NCI-H146 treated with DMSO at 0.1 percent for 48 hours (cell line): ENCODE results near the gene GNG4.
"Not testable (repeated sequence)": the region's sequence is repeated elsewhere in the genome, so short reads cannot be mapped to it uniquely, and the experiment has no call there.

Source experiments
- DNase-seq: peaks from one replicate; lab custom pipeline; 2025; ENCODE audit not compliant: unreplicated experiment; lab: John Stamatoyannopoulos, UW

GNG4 gene

DNA sequence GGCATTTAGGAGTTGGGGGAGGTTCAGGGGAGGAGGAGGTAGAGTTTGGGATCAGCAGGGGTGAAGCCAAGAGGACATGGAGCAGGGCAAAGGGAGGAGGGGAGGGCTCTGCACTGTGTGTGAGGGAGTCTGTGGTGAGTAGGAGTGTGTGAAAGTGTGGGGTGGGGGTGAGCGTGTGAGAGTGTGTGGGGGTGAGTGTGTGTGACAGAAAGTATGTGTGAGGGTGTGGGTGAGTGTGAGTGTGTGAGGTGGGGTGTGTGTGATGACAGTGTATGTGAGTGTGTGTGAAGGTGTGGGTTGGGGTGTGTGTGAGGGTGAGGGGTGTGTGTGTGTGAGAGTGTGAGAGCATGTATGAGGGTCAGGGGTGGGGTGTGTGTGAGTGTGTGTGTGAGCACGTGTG lies 62.6 kb downstream of the GNG4 start:
- DNase-seq = no peak

DNA sequence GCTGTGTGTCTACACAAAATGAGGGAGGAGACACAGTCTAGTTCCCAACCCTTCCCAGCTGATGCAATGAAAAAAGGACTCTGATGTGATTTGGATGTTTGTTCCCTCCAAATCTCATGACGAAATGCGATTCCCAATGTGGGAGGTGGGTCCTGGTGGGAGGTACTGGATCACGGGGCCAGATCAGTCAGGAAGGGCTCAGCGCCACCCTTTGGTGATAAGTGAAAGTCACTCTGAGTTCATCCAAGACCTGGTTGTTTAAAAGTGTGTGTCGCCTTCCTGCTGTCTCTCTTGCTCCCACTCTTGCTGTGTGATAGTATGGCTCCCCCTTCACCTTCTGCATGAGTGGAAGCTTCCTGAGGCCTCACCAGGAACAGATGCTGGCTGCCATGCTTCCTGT lies 63.2 kb downstream of the GNG4 start:
- DNase-seq = no peak

DNA sequence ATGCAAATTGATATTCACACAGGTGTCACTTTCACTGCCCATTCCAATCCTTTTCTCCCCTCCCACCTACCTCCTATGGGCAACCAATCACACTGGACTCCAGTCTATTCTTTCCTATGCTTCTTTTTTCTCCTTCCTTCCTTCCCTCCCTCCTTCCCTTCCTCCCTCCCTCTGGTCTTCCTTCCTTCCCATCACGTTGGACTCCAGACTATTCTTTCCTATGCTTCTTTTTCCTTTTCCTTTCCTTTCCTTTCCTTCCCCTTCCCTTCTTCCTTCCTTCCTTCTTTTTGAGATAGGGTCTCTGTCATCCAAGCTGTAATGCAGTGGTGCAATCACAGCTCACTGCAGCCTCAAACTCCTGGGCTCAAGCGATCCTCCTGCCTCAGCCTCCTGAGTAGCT lies 64.6 kb downstream of the GNG4 start:
- no peak for DNase-seq

DNA sequence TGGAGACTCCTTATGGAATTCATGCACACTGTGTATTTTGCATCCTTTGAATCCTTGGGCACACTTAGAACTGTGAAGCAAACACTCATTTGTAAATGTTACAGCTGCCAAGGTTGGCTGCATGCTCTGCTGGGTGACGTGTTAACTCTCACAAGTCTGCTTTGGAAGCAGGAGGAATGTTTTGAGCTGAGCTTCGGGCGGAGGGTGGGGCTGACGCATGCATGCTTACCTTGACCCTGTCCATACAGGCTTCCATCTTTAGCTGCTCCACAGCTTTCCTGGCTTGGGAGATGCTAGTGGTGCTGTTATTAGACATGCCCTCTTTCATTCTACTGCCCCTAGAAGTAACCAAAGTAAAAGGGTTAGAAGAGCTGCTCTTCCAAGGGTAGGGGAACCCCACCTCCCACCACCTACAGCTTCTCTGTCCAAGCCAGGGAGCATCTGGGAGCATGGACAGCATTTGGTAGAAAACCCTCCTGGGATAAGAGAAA lies 66.0 kb downstream of the GNG4 start:
- no peak for DNase-seq

DNA sequence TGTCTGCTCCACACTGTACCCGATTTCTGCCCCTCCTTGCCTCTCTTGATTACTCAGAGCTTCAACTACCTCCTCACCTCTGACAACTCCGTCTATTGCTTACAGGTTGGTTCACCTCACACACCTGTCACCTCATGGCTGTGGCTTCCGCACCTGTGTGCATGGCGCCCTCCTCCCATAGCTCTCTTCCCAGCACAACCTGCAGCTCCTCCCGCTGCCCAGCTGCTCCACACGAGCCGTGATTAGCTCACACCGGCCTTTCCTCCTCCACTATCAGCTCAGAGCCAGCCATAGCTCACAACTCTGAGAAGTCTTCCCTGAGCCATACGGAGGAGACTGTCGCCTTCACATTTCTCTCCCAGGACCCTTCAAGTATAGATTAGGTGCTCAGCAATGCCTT lies 67.5 kb downstream of the GNG4 start:
- DNase-seq = no peak

DNA sequence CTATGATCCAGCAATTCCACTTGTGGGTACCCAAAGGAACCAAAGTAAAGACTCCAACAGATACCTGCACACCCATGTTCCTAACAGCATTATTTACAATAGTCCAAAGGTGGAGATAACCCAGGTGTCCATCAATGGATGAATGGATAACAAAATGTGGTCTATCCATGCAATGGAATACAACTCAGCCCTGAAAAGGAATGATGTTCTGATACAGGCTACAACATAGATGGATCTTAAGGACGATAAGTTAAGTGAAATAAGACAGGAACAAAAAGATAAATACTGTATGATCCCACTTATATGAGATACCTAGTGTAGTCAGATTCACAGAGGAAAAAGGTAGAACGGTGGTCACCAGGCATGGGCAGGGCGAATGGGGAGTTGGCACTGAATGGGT lies 69.7 kb downstream of the GNG4 start:
- no peak for DNase-seq

DNA sequence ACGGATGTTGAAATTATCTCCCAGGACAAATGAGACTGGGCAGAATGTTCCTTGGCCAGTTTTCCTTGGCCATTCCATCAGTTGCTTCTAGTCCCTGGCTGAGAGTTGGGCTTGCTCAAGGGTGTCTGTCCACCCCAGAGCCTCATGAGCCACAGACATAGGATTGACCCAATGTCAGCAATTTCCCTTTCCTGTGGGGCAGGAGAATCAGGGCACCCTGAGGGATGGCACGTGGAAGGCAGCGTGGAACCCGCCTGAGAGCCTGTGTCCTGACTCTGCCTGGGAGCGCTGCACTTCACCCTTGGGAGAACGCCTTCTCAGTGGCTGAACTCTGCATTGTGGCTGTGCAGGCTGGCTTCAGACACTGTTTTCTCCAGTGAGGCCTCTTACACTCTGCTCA lies 74.0 kb downstream of the GNG4 start:
- no peak for DNase-seq

DNA sequence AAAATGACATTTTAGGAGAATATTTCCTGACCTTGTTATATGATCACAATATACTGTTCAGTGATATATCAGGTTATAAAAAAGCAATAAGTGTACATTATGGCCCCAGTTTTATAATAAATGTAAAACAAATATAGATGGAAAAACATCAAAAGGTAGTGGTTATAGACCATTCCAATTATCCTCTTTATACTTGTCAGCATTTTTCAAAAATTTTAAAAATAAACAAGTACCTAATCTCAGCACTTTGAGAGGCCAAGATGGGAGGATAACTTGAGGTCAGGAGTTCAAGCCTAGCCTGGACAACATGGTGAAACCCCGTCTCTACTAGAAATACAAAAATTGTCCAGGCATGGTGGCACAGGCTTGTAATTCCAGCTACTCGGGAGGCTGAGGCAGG lies 75.7 kb downstream of the GNG4 start:
- DNase-seq = no peak

DNA sequence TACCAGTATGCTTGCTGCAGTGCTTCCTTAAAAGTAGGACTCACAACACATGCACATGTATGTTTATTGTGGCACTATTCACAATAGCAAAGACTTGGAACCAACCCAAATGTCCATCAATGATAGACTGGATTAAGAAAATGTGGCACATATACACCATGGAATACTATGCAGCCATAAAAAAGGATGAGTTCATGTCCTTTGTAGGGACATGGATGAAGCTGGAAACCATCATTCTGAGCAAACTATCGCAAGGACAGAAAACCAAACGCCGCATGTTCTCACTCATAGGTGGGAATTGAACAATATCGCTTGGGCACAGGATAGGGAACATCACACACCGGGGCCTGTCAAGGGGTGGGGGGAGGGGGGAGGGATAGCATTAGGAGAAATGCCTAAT lies 76.6 kb downstream of the GNG4 start:
- DNase-seq = not testable (repeated sequence)

DNA sequence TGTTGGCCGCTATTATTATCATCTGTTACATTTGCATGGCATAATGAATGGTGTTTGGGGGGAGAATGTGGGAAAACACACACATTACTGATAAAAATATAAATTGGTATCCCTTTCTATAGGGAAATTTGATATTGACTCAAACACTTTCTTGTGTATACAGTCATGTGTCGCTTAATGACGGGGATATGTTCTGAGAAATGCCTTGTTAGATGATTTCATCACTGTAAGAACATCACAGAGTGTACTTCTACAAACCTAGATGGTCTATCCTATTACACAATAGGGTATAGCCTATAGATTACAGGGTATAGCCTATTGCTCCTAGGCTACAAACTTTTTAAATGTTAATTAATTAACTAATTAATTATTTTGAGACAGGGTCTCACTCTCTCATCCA lies 78.1 kb downstream of the GNG4 start:
- no peak for DNase-seq

DNA sequence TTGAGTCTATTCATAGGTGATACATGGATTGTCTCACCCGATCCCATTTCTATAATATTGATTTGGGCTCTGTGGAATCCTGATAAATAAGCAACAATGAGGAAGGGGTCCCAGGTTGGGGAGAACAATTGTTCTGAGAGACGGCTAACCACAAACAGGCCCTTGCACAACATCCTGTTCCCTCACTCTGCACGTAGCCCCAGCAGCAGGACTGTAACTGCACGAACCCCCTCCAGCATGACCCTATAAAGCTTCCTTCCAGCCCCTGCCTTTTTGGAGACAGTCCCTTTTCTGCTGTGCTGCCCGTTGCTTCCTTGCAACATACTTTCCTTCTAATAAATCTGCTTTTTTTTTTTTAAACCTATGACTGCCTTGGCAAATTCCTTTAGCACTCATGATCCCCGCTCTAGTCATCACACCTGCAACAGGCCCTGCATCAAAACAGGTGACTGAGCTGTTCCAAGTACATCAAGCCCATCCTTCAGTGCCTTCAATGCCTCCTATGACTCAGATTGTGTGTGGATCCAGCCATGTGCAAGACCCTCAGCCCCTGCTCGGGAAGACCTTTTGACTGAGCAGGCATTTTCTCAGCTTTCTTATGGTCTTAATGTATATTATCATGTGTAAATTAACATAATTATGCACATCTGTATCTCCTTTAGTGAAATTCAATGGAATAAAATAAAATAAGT lies 81.6 kb downstream of the GNG4 start:
- DNase-seq = no peak

DNA sequence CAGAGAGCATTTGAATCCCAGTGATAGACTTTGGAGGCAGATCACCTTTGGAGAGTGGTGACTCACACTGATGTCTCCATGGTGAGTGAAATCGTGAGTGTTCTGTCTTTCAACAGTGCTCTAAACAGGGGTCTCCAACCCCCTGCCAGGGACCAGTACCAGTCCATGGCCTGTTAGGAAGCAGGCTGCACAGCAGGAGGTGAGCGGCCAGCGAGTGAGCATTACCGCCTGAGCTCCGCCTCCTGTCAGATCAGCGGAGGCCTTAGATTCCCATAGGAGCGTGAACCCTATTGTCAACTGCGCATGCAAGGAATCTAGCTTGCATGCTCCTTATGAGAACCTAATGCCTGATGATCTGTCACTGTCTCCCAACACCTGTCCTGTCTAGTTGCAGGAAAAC lies 83.5 kb downstream of the GNG4 start:
- no peak for DNase-seq

DNA sequence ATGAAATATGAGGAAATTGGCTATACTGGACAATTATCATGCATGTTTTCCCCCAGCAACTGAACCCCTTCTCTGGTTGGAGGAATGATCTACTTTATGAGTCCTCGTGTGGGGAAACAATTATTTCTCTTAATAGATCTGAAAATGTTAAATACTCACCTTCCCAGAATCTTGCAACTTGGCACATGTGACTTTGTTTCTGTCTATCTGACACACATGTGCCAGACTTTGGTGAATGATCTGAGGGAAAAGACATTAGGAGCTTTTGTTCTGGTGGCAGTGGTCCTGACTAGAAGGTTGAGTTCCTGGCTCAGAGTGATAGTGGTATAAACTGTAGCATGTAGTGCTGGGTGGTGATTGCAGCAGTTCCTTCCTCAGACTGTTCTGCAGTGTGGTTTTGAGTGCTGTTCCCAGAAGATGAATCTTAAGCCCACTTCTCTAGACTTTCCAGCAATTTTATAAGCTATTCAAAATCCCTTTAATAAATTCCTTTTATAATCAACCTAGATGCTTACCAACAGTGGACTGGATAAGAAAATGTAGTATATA lies 86.0 kb downstream of the GNG4 start:
- no peak for DNase-seq

DNA sequence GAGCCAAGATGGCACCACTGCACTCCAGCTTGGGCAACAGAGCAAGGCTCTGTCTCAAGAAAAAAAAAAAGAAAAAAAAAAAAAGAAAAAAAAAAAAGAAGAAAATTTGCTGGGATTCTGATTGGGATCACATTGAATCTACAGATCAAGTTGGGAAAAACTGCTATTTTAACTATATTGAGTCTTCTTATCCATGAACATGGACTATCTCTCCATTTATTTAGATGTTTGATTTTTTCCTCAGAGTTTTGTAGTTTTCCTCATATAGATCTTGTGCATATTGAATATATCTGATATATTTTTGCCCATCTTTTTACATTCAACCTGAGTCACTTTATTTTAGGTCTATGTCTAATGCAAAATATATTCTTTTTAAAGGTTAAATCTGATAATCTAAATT lies 87.0 kb downstream of the GNG4 start:
- no peak for DNase-seq

DNA sequence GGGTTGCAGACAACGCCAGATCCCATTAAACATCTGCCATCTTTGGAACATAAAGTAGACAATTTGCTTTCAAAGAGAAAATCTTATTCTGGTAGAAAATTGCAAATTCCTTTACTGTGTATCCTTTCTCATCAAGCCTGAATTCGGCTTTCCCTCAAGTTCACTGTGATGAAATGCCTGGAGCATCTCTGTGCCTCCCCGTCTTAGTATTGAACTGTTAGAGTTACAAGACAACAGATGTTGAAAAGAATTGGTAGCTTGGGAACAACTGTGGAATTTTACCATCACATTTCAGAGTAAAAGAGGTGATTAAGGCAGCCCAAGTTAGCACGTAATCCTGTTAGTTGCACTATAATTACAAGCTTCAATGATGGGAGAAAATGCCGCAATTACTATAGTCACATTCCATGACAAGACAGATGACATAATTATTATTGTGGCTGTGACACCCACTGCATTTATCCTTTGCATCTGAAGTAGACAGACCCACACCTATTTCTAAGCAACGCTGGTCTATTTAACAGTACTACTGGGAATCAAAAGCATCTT lies 90.9 kb downstream of the GNG4 start:
- no peak for DNase-seq

DNA sequence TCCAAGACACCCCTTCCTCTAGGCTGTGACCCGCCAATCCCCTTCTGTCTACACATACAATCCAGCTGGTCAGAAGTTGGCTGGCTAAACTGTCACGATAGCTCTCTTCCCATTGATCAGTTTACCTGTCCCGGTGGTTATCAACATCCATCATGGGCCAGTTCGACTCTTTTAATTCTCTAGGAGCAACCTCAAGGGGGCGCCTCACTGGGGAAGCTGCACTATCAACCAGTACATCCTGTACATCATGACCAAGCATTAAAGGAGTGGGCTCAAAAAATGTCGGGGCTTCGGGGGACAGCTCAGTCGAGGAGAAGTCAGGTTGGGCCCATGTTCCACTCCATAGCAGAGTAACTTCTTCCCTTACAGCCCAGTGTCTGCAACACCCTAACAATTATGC lies 92.1 kb downstream of the GNG4 start:
- no peak for DNase-seq

DNA sequence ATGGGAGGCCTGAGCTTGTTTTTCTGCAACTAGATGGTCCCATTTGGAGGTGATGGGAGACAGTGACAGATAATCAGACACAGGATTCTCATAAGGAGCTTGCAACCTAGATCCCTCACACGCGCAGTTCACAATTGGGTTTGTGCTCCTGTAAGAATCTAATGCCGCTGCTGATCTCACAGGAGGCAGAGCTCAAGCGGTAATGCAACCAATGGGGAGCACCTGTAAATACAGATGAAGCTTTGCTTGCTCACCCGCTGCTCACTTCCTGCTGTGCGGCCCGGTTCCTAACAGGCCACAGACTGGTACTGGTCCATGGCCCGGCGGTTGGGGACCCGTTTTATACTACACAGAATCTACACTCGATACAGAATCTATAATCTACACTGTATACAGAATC lies 92.8 kb downstream of the GNG4 start:
- no peak for DNase-seq

DNA sequence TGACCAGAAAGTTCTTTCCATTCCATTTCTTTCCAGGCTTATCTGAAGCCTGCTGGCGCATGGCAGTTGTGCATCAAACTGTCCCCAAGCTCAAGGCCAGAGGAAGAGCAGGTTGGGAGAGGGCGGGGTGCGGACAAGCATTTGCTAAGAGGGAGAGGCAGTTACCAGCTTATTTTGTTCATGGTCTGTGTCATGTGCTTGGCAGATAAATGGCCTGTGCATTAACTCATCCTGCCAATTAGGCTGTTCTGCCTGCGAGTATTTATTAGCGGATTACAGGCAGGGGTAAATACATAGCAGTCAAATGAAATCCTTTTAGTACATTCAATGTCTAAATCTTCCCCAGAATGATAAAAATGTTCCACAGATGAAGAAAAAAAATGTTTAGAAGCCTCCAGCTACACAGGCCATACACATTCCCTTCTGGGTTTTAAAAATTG lies 96.5 kb downstream of the GNG4 start:
- no peak for DNase-seq

DNA sequence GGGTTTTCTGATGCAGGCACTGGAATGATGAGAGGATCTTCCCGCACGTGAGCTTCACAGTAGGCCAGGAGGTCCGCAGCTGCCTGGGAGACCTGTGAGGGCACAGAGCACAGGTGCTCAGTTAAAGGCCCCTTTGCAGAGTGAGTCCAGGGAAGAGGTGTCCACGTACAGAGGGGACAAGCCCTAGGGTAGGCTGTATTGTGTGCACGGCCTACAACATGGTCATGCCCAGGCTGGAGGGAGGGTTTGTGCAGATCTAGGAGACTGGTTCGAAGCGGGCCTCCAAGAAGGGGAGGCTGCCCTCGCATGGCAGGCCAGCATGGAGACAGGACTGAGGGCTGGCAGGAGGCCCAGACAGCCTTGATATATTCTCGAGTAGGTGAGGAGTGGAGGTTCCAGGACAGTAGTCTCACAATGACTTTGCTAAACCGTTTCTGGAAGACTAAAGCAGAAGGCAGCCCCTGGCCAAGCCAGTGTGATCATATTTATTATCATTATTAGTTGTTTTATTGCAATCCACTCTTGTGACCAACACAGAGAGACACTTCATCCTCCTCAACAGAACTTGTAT lies 97.4 kb downstream of the GNG4 start:
- no peak for DNase-seq

DNA sequence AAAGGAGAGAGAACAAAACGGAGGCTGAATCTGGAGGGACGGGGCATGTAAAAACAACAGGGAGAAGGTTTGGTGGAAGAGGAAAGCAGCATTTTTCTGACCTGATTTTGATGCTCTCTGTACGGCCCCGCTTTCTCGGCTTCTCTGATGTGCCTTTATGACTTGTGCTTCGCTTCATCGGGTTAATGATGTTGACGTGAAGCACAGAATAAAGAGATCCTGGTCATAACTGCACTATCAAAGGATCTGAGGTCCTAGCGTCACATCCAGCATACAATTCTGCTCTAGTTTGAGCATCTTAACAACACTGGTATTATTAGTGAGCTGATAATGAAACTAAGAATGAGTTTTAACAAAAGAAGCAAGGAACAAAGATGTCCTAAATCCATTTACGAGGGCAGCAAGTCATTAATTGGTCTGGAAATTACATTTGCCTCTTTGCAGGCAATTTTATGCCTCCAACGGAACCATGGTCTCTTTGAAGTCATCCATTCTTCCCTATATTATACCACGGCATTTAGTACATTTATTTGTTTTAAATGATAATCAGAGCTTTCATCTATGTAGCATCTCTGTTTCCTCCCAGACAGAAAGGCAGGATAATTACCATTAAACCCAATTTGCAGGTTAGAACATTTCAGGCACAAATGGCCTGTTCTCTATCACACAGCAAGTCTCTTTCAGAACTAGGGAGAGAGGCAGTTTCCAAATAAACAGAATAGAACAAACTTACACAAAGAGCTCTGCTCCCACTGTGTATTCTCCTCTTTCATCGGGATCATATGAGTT lies 100.0 kb downstream of the GNG4 start:
- DNase-seq = no peak

DNA sequence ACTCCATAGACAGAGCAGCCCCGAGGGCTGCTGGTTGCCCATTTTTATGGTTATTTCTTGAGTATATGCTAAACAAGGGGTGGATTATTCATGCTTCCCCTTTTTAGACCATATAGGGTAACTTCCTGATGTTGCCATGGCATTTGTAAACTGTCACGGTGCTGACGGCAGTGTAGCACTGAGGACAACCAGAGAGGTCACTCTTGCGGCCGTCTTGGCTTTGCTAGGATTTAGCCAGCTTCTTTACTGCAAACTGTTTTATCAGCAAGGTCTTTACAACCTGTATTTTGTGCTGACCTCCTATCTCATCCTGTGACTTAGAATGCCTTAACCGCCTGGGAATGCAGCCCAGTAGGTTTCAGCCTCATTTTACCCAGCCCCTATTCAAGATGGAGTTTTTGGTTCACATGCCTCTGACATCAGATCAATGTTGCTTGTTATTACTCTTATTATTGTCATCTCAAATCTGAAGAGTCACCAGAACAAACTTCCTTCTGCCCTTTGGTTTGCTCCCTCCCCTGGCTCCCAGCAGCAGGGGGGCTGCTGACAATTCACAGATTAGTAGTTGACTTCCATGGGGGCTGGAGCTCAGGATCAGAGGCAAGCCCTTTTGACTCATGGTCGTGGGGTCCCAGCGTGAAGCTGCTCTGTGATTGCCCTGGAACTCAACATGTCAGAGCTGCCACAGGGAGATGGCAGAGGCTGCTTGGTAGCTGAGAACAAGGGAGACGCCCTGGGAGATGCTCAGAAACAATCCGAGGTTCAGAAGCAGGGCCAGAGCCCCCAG lies 103.0 kb downstream of the GNG4 start:
- DNase-seq = not testable (repeated sequence)
